ENCODE measurements around the gene RTN1.
"Not testable (repeated sequence)": the region's sequence is repeated elsewhere in the genome, so short reads cannot be mapped to it uniquely, and the experiment has no call there.

RTN1 gene

DNA sequence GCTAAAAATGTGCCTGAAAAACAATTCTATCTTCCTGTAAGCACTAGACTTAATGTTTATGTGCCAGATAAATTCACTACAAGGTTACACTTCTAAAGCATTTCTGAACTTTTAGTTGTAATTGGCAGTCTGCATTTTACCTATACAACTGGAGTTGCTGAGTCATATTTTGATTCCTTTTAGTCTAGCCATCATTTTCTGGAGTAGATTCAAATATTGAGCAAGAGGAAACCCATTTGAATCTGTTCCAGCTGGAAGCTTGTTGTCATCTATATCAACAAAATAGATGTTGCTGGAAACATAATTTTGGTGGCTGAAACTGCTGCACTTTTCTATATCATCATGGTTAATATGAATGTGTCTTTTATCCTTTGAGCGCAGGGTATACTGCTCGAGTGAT, 171.8 kb downstream of the RTN1 start:
- DNase-seq: no peak

GRCh38 chr14:59695198-59695597, 175.4 kb downstream of the RTN1 start:
- DNase-seq: no peak

DNA sequence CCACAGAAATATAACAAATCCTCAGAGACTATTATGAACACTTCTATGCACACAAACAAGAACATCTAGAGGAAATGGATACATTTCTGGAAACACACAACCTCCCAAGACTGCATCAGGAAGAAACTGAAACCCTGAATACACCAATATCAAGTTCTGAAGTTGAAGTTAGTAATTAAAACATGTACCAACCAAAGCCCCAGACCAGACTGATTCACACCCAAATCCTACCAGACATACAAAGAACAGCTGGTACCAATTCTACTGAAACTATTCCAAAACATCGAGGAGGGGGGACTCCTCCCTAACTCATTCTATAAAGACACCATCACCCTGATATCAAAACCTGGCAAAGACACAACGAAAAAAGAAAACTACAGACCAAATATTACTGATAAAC, 179.3 kb downstream of the RTN1 start:
- no peak for DNase-seq

DNA sequence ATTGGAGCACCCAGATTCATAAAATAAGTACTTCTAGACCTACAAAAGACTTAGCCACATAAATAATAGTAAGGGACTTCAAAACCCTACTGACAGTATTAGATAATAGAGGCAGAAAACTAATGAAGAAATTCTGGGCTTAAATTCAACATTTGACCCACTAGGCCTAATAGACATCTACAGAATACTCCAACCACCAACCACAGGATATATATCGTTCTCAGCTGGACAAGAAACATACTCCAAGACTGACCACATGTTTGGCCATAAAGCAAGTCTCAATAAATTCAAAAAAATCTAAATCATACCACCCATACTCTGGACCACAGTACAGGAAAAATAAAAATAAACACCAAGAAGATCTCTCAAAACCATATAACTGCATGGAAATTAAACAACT, 180.2 kb downstream of the RTN1 start:
- no peak for DNase-seq

- DNase-seq: no peak
Observed at GRCh38 chr14:59688224-59689170, 182.1 kb downstream of the RTN1 start.

- DNase-seq: no peak
Observed at GRCh38 chr14:59687663-59688062, 182.9 kb downstream of the RTN1 start.

DNA sequence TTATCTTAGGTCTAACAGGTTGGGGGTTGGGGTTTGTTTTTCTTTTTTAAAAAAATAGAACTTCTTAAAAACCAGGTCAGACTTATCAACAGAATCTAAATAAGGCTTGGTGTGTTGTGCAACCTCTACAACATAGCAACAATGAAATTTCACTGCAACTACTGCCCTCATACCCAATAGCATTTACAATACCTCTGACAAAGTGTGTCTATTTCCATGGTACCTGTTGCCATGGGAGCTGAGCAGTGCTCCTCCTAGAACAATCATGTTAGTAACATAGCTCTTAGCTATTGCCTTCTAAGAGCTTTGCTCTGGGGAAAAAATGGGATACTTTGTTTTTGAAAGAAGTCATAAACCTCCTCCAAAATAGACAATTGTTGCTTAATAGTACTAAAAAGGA, 190.7 kb downstream of the RTN1 start:
- DNase-seq: no peak

GRCh38 chr14:59678352-59678751, 192.2 kb downstream of the RTN1 start:
- DNase-seq: no peak

GRCh38 chr14:59677771-59678231, 192.8 kb downstream of the RTN1 start:
- DNase-seq: no peak

GRCh38 chr14:59675394-59675793, 195.2 kb downstream of the RTN1 start:
- no peak for DNase-seq

DNA sequence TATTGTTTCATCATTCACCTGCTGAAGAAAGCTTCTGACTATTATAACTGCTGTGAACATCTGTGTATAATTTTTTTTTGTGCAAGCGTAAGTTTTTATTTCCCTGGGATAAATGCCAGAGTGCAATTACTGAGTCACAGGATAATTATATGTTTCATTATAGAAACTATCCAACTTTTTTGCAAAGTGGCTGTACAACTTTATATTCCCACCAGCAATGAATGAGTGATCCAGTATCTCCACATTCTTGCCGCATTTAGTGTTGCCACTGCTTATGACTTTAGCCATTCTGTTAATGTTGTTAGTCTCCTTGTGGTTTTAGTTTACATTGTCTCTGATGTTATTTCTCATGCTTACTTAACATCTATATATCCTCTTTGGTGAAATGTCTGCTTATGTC, 205.8 kb downstream of the RTN1 start:
- DNase-seq: no peak

DNA sequence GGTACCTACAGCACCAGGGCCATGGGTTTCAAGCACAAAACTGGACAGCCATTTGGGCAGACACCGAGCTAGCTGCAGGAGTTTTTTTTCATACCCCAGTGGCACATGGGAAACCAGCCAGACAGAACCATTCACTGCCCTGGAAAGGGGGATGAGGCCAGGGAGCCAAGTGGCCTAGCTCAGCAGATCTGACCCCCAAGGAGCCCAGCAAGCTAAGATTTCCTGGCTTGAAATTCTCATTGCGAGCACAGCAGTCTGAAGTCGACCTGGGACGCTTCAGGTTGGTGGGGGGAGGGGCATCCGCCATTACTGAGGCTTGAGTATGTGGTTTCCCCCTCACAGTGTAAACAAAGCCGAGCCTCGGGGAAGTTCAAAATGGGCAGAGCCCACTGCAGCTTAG, 212.8 kb downstream of the RTN1 start:
- no peak for DNase-seq

GRCh38 chr14:59656473-59656872, 214.1 kb downstream of the RTN1 start:
- no peak for DNase-seq

- not testable (repeated sequence) for DNase-seq
Observed at GRCh38 chr14:59654131-59654530, 216.4 kb downstream of the RTN1 start.

GRCh38 chr14:59646832-59647231, 223.7 kb downstream of the RTN1 start:
- not testable (repeated sequence) for DNase-seq

DNA sequence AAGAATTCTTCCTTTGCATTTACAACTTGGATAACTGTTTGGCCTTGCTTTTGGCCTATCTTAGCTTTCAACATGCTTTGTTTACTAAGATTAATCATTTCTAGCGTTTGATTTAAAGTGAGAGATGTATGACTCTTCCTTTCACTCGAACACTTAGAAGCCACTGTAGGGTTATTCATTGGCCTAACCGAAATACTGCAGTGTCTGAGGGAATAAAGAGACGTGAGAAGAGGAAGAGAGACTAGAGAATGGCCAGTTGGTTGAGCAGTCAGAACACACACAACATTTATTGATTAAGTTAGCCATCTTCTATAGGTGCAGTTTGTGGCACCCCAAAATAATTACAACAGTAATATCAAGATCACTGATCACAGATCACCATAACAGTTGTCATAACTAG, 231.7 kb downstream of the RTN1 start:
- no peak for DNase-seq

DNA sequence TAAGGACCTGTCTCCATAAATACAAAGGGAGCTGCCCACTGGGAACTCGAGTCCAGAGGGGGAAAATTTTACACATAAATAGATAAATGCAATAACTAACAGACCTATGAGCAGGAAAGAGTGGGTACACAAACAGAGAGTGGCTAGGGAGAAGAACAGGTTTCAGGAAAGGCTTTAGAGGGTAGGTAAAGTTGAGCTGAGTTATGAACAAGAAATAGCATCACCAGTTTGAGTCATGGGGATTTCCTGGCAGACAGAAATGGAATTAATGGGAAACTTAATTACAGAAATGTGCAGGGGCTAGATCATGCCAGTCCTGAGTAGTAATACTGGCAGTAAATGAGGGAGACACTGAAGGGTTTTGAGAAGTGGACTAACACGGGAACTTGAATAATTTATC, 236.0 kb downstream of the RTN1 start:
- DNase-seq: no peak

DNA sequence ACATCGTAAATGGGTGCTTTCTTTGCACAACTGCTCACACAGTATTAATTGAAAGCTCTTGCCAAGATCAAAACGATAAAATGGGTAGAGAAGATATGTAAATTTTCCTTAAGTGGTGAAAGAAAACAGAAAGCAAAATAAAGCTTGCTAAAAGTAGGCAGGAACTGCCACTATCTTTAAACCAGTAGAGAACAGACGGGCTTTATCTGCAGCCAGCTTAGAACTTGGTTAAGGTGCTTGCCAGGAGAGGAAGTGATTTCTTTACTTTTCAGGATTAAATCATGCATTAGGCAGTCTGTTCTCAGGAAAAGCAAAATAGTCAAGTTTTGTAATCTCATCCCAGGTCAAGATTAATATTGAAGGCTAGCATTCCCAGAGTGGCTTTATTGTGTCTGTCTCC, 237.1 kb downstream of the RTN1 start:
- DNase-seq: no peak

DNA sequence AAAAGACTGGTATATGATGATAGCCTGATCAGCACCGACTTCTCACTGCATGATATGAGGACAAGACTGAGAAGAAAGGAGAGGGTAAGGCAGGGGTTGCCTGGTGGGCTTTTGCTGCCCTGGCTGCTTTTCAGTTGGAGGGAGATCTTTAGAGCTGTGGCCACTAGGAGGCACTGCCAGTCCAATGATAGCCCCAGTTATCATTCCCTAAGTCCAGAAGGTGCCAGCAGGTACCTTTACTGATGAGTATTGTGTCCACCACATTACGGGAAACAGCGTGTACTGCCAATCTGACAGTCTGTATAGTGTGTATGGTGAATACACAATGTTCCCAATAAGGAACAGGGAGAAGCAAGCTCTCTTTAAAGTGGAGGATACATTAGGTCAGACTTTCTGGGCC, 238.2 kb downstream of the RTN1 start:
- DNase-seq: no peak

DNA sequence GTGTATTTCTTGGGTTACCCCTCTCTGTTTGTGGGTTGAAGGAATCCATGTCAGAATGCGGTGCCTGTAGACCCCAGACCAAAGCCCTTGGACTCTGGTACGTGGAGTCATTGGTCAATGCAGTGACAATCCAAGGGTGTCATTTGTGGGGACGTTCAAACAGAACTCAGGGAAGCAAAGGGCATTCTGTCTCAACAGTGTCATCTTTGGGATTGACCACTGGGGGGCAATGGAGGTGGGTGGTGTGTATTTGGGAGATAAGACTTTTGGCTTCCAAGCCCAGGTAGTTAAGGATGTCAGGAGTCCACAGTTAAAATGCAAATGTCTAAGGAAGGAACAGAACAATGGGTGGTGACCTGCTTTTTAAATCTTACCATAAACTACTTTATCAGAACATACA, 239.3 kb downstream of the RTN1 start:
- DNase-seq: no peak

DNA sequence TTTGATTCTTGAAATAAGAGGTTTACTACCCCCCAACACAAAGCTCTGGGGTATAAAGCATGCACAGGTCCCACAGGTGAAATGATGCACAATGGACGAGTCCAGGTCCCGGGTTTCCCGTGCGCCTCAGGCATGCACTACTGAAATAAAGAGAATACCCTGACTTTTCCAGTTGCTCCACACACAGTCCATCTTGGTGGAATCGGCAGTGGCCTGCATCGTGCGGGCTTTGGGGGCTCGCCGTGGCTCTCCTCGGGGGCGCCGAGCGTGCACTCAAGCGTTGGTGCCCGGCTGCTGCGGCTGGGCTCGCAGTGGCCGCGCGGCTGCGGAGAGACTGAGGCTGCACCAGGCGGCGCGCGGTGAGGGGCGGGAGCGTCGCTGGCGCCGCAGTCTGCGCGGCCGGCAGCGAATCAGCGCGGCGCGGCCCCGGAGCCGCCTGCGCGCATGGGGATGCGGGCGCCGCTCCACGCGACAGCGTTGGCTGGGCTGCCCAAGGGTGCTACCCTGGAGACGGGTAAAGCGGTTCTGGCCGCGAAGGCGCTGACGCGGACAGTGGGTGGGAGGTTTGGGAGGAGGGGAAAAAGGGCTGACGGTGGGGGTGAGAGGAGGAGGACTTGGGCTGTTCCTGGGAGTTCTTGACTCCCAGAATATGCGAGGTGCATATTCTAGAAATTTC, 240.2 kb downstream of the RTN1 start:
- no peak for DNase-seq

- no peak for DNase-seq
Observed at GRCh38 chr14:59629444-59630287, 240.9 kb downstream of the RTN1 start.

DNA sequence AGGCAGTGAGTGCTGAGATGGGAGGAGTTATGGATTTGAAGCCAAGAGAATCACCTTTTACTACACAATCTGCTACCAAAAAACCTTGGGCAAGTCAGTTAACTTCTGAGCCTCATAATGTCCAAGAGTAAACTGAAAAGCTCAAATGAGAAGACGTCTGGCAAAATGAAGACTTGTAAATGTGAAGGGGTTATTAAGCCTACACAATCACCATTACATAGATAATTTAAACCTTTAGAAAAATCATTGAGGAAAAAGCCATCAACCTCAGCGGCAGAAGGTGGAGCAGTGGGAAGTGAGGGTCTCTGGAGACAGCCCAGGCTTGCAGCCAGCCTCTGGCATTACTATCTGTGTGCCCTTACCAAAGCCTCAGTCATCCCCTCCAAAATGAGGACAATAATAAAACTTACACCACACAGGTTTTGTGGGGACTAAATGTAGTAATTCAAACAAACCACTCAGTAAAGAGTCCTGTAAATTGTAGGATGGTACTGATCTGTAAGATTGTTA, 243.5 kb downstream of the RTN1 start:
- no peak for DNase-seq
